GM12878 (cell line): Measurements from ENCODE around the gene TCF7L2. TPM values are rescaled to one million over a fixed set of nuclear protein-coding genes. Genes with fewer than 3 reads are reported as not detected.

Experiments
- ATAC-seq: fragments of 200-7000 bp; cut with Tn5 transposase; 3 replicates; pipeline ENCODE4 v1.9.1; 2020; ENCODE audit warnings: mild to moderate bottlenecking, moderate library complexity
- BruUV-seq: library from RNA; stranded (reverse); fragments of 400-500 nt; replicated peaks from 2 replicates; lab custom pipeline; 2021; lab: Mats Ljungman, UMichigan
- CTCF ChIA-PET: fragments of 300-600 bp; sonication (Branson Sonifier 250); formaldehyde crosslinking; extraction: SDS; loops from one replicate; lab custom pipeline; 2021; ENCODE audit warnings: inconsistent platforms; lab: Yijun Ruan, JAX
- POLR2A ChIA-PET: fragments of 350-600 bp; formaldehyde crosslinking; extraction: SDS; loops from one replicate; lab custom pipeline; 2021; ENCODE audit warnings: inconsistent platforms; lab: Charles Lee
- RAD21 ChIA-PET: fragments of 300-600 bp; sonication (Branson Sonifier 250); formaldehyde crosslinking; loops from one replicate; lab custom pipeline; 2023; ENCODE audit warnings: antibody characterized with exemption; ENCODE audit not compliant: unreplicated experiment; lab: Charles Lee
- SMC1A ChIA-PET: fragments of 300-600 bp; sonication (Branson Sonifier 250); formaldehyde crosslinking; loops from one replicate; lab custom pipeline; 2023; ENCODE audit not compliant: unreplicated experiment, uncharacterized antibody; lab: Charles Lee
- DNase-seq: peaks from one replicate; pipeline ENCODE4 v3.0.0-alpha.2; 2011; ENCODE audit warnings: low read depth, low spot score
- FAIRE-seq: peaks from 3 replicates; lab custom pipeline; 2011; peaks lifted over from hg19 to GRCh38; lab: Jason Lieb, UNC
- H2AFZ ChIP-seq: 2 replicates; pipeline ENCODE4 v1.6.0; 2011; ENCODE audit warnings: low read depth, low read length, control low read depth; ENCODE audit not compliant: control insufficient read depth
- H3K27ac ChIP-seq: 2 replicates; pipeline ENCODE4 v1.5.1; 2011; ENCODE audit warnings: control low read depth; ENCODE audit not compliant: control insufficient read depth, insufficient read depth
- H3K27me3 ChIP-seq, 2 experiments: replicated peaks in 1 of 2; 2 replicates each; pipeline versions ENCODE4 v1.6.0 to v1.6.1; 2011; ENCODE audit warnings: low read length in 1 of 2; ENCODE audit not compliant: control insufficient read depth in 2 of 2, insufficient read depth in 2 of 2
- H3K36me3 ChIP-seq, 2 experiments: 2 replicates each; pipeline ENCODE4 v1.5.1; 2011; ENCODE audit warnings: low read length in 1 of 2; ENCODE audit not compliant: control insufficient read depth in 2 of 2, insufficient read depth in 2 of 2
- H3K4me1 ChIP-seq: 2 replicates; pipeline ENCODE4 v1.6.1; 2011; ENCODE audit warnings: mild to moderate bottlenecking, low read length, moderate library complexity, mixed read lengths; ENCODE audit not compliant: control insufficient read depth, insufficient read depth
- H3K4me2 ChIP-seq: 2 replicates; pipeline ENCODE4 v1.6.0; 2011; ENCODE audit warnings: control low read depth; ENCODE audit not compliant: control insufficient read depth, insufficient read depth
- H3K4me3 ChIP-seq: fragments of 200-600 bp; sonication (generic); 2 replicates; pipeline ENCODE4 v1.5.1; 2016
- H3K79me2 ChIP-seq: 2 replicates; pipeline ENCODE4 v1.6.0; 2011; ENCODE audit warnings: low read length; ENCODE audit not compliant: control insufficient read depth, insufficient read depth
- H3K9ac ChIP-seq: 2 replicates; pipeline ENCODE4 v1.8.0; 2011; ENCODE audit warnings: low read length, control low read depth, mixed read lengths; ENCODE audit not compliant: control insufficient read depth, insufficient read depth
- H3K9me3 ChIP-seq: replicated peaks from 3 replicates; pipeline ENCODE4 v1.5.1; 2011; ENCODE audit warnings: mild to moderate bottlenecking, low read length; ENCODE audit not compliant: control insufficient read depth, insufficient read depth
- H4K20me1 ChIP-seq: 2 replicates; pipeline ENCODE4 v1.6.0; 2011; ENCODE audit not compliant: control insufficient read depth, insufficient read depth
- CEBPB ChIP-seq, 2 experiments: fragments of 150-350 bp in 1 of 2; IDR thresholded peaks; 2 replicates each; pipeline ENCODE4 v1.6.1; 2012 to 2014; ENCODE audit warnings: low read depth in 2 of 2, low read length in 2 of 2, borderline replicate concordance in 1 of 2, inconsistent platforms in 1 of 2
- IRF4 ChIP-seq: IDR thresholded peaks from 2 replicates; pipeline ENCODE4 v1.6.1; 2011; ENCODE audit warnings: low read depth, low read length
- KLF5 ChIP-seq: fragments of 450-650 bp; IDR thresholded peaks from 2 replicates; pipeline ENCODE4 v1.6.1; 2014; ENCODE audit warnings: mild to moderate bottlenecking; ENCODE audit not compliant: partially characterized antibody
- SUZ12 ChIP-seq: fragments of 200-600 bp; sonication (generic); IDR thresholded peaks from one replicate; pipeline ENCODE4 v1.6.1; 2018; ENCODE audit warnings: antibody characterized with exemption, mild to moderate bottlenecking; ENCODE audit not compliant: unreplicated experiment
- ZNF217 ChIP-seq: fragments of 450-650 bp; IDR thresholded peaks from 2 replicates; pipeline ENCODE4 v1.6.1; 2017; ENCODE audit warnings: antibody characterized with exemption, mild to moderate bottlenecking
- ZNF24 ChIP-seq: fragments of 450-650 bp; IDR thresholded peaks from 2 replicates; pipeline ENCODE4 v1.6.1; 2017; ENCODE audit warnings: antibody characterized with exemption, mild to moderate bottlenecking
- WGBS: methylation state at CpG from one replicate; pipeline ENCODE4 v1.1.6; 2016; ENCODE audit warnings: low lambda C conversion rate; ENCODE audit not compliant: insufficient replicate concordance, insufficient coverage; ENCODE audit errors: missing lambda C conversion rate; 5-methylcytosine and 5-hydroxymethylcytosine counted together
- in situ Hi-C: fragments of 300-500 bp; cut with MboI; formaldehyde crosslinking; loops from 9 replicates; pipeline ENCODE4 v1.14.3; 2018; ENCODE audit warnings: mixed read lengths
- intact Hi-C: fragments of 100-400 bp; cut with micrococcal nuclease; formaldehyde crosslinking; loops from one replicate; pipeline ENCODE4 v1.14.2; 2022; ENCODE audit not compliant: unreplicated experiment
- polyA plus RNA-seq, 11 experiments: library from polyadenylated mRNA; depleted of rRNA in 4 of 11; unstranded in 6 of 11; stranded (reverse) in 5 of 11; fragments of >200 nt; fragmentation: Nextera tagmentation in 4 of 11; fragmentation: Illumina TruSeq in 1 of 11; extraction: Ambion mirVana in 4 of 11; extraction: Trizol in 1 of 11; gene quantifications; 1 replicate in 1 of 11; 2 replicates in 10 of 11; pipeline versions ENCODE4 v1.2.1 to v1.2.3, GENCODE V29; 2011 to 2016; ENCODE audit warnings: inconsistent platforms in 2 of 11, missing spikeins in 2 of 11, low read depth in 1 of 11
- total RNA-seq, 4 experiments: library from RNA; depleted of rRNA in 3 of 4; stranded (reverse); fragments of >200 nt in 3 of 4; fragmentation: Illumina TruSeq in 1 of 4; extraction: Trizol in 1 of 4; gene quantifications; 2 replicates each; pipeline versions ENCODE4 v1.2.1 to v1.2.3, GENCODE V29; 2013 to 2021
- TF ChIP-seq, protein P1 (sequence below): fragments of 450-650 bp; formaldehyde crosslinking; IDR thresholded peaks from 2 replicates; pipeline ENCODE4 v1.5.0; 2022; ENCODE audit warnings: mild to moderate bottlenecking, missing genetic modification characterization
- TF ChIP-seq, protein P2 (sequence below): fragments of 150-350 bp; IDR thresholded peaks from 2 replicates; pipeline ENCODE4 v1.6.1; 2016; ENCODE audit warnings: low read depth, low read length
- TF ChIP-seq, protein P3 (sequence below): IDR thresholded peaks from 2 replicates; pipeline ENCODE4 v1.6.1; 2012; ENCODE audit warnings: low read length, inconsistent platforms
- TF ChIP-seq, protein P4 (sequence below): fragments of 450-650 bp; IDR thresholded peaks from 2 replicates; pipeline ENCODE4 v1.6.1; 2016; ENCODE audit warnings: mild to moderate bottlenecking
- TF ChIP-seq, protein P5 (sequence below): fragments of 450-650 bp; IDR thresholded peaks from 2 replicates; pipeline ENCODE4 v1.6.1; 2016; ENCODE audit warnings: mild to moderate bottlenecking

The TCF7L2 gene
- total and polyA plus RNA-seq, 10 of the 15 experiments (the other 5 are each of a cell fraction or from before 2014, with no cell fraction given), result 0.02 to 1.1 (median 0.35) TPM; not detected in 4

DNA sequence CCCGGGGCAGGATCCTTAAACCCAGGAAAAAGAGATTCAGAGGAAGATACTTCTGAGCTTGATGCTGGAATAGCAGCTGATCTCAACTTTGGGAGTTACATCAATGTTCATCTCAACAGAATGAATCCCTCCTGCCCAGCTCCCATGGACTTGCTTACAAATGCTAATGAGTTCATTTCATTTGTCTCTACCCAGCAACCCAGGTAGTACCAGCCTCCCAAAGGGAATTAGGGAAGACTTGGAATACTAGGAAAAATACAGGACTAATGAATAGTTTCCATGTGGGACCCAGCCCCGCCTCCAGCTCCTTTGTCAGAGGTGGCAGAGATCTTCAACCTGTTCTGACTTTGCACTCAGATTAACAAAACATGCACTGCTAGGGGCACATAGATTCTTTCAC, 22.1 kb upstream of the TCF7L2 start:
- FAIRE-seq (no peak), ATAC-seq (no peak), DNase-seq (no peak)
- Histone ChIP-seq H4K20me1 (no peaks in the 10 kb centered on the region), H3K36me3 (no peaks in the 10 kb centered on the region), H3K4me3 (no peak overlapping the region), H3K79me2 (no peaks in the 10 kb centered on the region), H3K9ac (no peak overlapping the region), H3K27ac (no peak overlapping the region), H3K27me3 (no peaks in the 10 kb centered on the region), H2AFZ (no peak overlapping the region), H3K4me1 (no peaks in the 10 kb centered on the region), H3K4me2 (no peak overlapping the region), H3K9me3 (no peaks in the 10 kb centered on the region)
- in situ Hi-C loops, result no loop called here
- no TSS peak for BruUV-seq
- ChIA-PET CTCF (no interaction called here), SMC1A (no interaction called here), POLR2A (interaction anchor here (0.6 to 1.0 kb wide), 2 partner anchors 17 to 21 kb away, joined by 3 to 5 read pairs; no protein-coding TSS in a partner anchor), RAD21 (interaction anchor here (1.0 kb wide), 1 partner anchor 58 kb away, joined by 3 read pairs; no protein-coding TSS in a partner anchor)
- 0% methylated on average over 2 of the region's 2 CpGs for WGBS
- TF ChIP-seq ZNF217, result no peak
- no peak for TF ChIP-seq IRF4
- TF ChIP-seq KLF5, result no peak
- TF ChIP-seq, protein P1, sequence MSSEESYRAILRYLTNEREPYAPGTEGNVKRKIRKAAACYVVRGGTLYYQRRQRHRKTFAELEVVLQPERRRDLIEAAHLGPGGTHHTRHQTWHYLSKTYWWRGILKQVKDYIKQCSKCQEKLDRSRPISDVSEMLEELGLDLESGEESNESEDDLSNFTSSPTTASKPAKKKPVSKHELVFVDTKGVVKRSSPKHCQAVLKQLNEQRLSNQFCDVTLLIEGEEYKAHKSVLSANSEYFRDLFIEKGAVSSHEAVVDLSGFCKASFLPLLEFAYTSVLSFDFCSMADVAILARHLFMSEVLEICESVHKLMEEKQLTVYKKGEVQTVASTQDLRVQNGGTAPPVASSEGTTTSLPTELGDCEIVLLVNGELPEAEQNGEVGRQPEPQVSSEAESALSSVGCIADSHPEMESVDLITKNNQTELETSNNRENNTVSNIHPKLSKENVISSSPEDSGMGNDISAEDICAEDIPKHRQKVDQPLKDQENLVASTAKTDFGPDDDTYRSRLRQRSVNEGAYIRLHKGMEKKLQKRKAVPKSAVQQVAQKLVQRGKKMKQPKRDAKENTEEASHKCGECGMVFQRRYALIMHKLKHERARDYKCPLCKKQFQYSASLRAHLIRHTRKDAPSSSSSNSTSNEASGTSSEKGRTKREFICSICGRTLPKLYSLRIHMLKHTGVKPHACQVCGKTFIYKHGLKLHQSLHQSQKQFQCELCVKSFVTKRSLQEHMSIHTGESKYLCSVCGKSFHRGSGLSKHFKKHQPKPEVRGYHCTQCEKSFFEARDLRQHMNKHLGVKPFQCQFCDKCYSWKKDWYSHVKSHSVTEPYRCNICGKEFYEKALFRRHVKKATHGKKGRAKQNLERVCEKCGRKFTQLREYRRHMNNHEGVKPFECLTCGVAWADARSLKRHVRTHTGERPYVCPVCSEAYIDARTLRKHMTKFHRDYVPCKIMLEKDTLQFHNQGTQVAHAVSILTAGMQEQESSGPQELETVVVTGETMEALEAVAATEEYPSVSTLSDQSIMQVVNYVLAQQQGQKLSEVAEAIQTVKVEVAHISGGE (CRISPR knock-in tag), result no peak
- TF ChIP-seq, protein P2, sequence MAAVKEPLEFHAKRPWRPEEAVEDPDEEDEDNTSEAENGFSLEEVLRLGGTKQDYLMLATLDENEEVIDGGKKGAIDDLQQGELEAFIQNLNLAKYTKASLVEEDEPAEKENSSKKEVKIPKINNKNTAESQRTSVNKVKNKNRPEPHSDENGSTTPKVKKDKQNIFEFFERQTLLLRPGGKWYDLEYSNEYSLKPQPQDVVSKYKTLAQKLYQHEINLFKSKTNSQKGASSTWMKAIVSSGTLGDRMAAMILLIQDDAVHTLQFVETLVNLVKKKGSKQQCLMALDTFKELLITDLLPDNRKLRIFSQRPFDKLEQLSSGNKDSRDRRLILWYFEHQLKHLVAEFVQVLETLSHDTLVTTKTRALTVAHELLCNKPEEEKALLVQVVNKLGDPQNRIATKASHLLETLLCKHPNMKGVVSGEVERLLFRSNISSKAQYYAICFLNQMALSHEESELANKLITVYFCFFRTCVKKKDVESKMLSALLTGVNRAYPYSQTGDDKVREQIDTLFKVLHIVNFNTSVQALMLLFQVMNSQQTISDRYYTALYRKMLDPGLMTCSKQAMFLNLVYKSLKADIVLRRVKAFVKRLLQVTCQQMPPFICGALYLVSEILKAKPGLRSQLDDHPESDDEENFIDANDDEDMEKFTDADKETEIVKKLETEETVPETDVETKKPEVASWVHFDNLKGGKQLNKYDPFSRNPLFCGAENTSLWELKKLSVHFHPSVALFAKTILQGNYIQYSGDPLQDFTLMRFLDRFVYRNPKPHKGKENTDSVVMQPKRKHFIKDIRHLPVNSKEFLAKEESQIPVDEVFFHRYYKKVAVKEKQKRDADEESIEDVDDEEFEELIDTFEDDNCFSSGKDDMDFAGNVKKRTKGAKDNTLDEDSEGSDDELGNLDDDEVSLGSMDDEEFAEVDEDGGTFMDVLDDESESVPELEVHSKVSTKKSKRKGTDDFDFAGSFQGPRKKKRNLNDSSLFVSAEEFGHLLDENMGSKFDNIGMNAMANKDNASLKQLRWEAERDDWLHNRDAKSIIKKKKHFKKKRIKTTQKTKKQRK, result no peak
- no peak for TF ChIP-seq SUZ12
- no peak for TF ChIP-seq ZNF24
- no peak for TF ChIP-seq CEBPB (IDR thresholded peaks at IDR 0.05; ENCODE audit: borderline replicate concordance in 1 of 2, low read depth in 2 of 2, low read length in 2 of 2)
- TF ChIP-seq, protein P3, sequence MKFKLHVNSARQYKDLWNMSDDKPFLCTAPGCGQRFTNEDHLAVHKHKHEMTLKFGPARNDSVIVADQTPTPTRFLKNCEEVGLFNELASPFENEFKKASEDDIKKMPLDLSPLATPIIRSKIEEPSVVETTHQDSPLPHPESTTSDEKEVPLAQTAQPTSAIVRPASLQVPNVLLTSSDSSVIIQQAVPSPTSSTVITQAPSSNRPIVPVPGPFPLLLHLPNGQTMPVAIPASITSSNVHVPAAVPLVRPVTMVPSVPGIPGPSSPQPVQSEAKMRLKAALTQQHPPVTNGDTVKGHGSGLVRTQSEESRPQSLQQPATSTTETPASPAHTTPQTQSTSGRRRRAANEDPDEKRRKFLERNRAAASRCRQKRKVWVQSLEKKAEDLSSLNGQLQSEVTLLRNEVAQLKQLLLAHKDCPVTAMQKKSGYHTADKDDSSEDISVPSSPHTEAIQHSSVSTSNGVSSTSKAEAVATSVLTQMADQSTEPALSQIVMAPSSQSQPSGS, result no peak
- TF ChIP-seq, protein P4, sequence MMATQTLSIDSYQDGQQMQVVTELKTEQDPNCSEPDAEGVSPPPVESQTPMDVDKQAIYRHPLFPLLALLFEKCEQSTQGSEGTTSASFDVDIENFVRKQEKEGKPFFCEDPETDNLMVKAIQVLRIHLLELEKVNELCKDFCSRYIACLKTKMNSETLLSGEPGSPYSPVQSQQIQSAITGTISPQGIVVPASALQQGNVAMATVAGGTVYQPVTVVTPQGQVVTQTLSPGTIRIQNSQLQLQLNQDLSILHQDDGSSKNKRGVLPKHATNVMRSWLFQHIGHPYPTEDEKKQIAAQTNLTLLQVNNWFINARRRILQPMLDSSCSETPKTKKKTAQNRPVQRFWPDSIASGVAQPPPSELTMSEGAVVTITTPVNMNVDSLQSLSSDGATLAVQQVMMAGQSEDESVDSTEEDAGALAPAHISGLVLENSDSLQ, result no peak
- TF ChIP-seq, protein P5, sequence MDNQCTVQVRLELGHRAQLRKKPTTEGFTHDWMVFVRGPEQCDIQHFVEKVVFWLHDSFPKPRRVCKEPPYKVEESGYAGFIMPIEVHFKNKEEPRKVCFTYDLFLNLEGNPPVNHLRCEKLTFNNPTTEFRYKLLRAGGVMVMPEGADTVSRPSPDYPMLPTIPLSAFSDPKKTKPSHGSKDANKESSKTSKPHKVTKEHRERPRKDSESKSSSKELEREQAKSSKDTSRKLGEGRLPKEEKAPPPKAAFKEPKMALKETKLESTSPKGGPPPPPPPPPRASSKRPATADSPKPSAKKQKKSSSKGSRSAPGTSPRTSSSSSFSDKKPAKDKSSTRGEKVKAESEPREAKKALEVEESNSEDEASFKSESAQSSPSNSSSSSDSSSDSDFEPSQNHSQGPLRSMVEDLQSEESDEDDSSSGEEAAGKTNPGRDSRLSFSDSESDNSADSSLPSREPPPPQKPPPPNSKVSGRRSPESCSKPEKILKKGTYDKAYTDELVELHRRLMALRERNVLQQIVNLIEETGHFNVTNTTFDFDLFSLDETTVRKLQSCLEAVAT, result no peak
- intact Hi-C loops, result no loop called here
